ENCODE measurements around the gene LRRC41.

DNA sequence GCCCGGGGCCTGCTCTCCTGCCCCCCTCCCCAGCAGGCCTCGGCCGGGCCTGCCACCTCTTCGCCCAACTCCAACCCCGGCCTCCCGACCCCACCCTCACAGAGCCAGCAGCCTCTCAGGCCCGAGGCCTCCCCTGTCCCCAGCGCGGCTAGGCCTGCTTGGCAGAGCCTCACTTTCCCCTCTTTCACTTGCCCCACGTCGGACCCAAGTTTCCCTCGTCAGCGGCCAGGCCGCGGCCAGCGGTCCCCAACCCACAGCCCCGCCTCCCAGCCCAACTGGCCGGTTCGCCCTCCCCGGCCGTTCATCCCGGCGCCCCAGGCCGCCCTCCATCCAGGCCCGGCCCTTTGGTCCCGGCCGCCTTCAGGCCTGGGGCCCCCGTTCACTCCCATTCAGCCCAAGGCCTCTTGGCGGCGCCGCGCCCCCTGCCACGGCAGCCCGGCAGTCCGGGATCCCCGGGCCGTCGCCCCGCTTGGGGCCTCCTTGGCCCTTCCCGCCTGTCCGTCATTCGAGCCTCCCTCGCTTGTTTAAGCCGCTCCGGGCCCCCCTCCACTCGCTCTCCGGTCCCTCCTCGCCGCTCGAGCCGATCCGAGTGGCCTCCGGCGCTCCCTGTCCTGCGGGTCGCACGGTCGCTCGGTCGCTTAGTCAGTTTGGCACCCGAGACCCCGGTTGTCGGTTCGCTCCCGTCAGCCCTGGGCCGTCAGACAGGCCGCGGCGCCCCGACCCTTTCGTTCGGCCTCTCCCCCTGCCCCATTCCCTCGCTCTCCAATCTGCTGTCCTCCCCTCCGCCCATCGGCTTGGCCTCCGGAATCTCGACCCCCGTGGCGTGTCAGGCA is 1.4 kb downstream of the LRRC41 start:
- TF ChIP-seq ETV5 (CRISPR knock-in tag; IDR thresholded peaks at IDR 0.05; ENCODE audit: borderline replicate concordance) (no peak), ZNF616 (CRISPR knock-in tag; IDR thresholded peaks at IDR 0.05; ENCODE audit: low read depth) (no peak)
